ENCODE results near the gene UPF3A. TPM values are rescaled to one million over a fixed set of nuclear protein-coding genes. Genes with fewer than 3 reads are reported as not detected.

UPF3A gene
- total RNA-seq, 1 experiment from 2014 or later: 88.3 TPM

GRCh38 chr13:114286808-114287207 lies 5.4 kb downstream of the UPF3A start:
- intact Hi-C loops (cut with micrococcal nuclease; ENCODE audit: unreplicated experiment): no loop called here
- H3K27me3 Mint-ChIP-seq (ENCODE audit: insufficient read depth, unreplicated experiment): no peaks in the 10 kb centered on the region
- POLR2A ChIA-PET: no interaction called here
- CTCF ChIA-PET: no interaction called here
- Histone ChIP-seq H3K4me1 (no peaks in the 10 kb centered on the region), H3K4me3 (ENCODE audit: low read depth, low read length) (no peak overlapping the region), H3K36me3 (ENCODE audit: control insufficient read depth, insufficient read depth, low read length) (peaks cover 3% of the 10 kb centered on the region; the same call in 1 of the 2 replicates), H3K9me3 (no peaks in the 10 kb centered on the region), H3K27me3 (replicated peaks; ENCODE audit: control insufficient read depth, insufficient read depth, low read length) (no peaks in the 10 kb centered on the region)
- no peak for DNase-seq
- H3K9me3 Mint-ChIP-seq (ENCODE audit: unreplicated experiment): no peaks in the 10 kb centered on the region
- peaks cover 17% of the 10 kb centered on the region for H3K4me1 Mint-ChIP-seq (ENCODE audit: low read depth, unreplicated experiment)
- H3K27ac Mint-ChIP-seq (ENCODE audit: unreplicated experiment): peak overlapping the region; percentile 15
- H3K36me3 Mint-ChIP-seq (ENCODE audit: insufficient read depth, unreplicated experiment): peaks cover 82% of the 10 kb centered on the region
- no TSS peak for BruUV-seq (replicated peaks)
- TF ChIP-seq CTCF (IDR thresholded peaks at IDR 0.05; ENCODE audit: insufficient read depth in 1 of 2, low read depth in 1 of 2, low read length in 1 of 2, severe bottlenecking in 1 of 2, unreplicated experiment in 1 of 2): no peak
- no peak overlapping the region for H3K4me3 Mint-ChIP-seq (ENCODE audit: unreplicated experiment)

GRCh38 chr13:114288157-114288591 lies 6.8 kb downstream of the UPF3A start:
- Histone ChIP-seq H3K36me3 (ENCODE audit: control insufficient read depth, insufficient read depth, low read length) (peaks cover 3% of the 10 kb centered on the region; the same call in 1 of the 2 replicates), H3K9me3 (no peaks in the 10 kb centered on the region), H3K4me1 (no peaks in the 10 kb centered on the region), H3K27me3 (replicated peaks; ENCODE audit: control insufficient read depth, insufficient read depth, low read length) (no peaks in the 10 kb centered on the region), H3K4me3 (ENCODE audit: low read depth, low read length) (no peak overlapping the region)
- no TSS peak for BruUV-seq (replicated peaks)
- intact Hi-C loops (cut with micrococcal nuclease; ENCODE audit: unreplicated experiment): no loop called here
- CTCF ChIA-PET: no interaction called here
- no peak for TF ChIP-seq CTCF (IDR thresholded peaks at IDR 0.05; ENCODE audit: insufficient read depth in 1 of 2, low read depth in 1 of 2, low read length in 1 of 2, severe bottlenecking in 1 of 2, unreplicated experiment in 1 of 2)
- peak overlapping the region; percentile 73 for H3K27ac Mint-ChIP-seq (ENCODE audit: unreplicated experiment)
- no peaks in the 10 kb centered on the region for H3K9me3 Mint-ChIP-seq (ENCODE audit: unreplicated experiment)
- no peak overlapping the region for H3K4me3 Mint-ChIP-seq (ENCODE audit: unreplicated experiment)
- POLR2A ChIA-PET: no interaction called here
- no peaks in the 10 kb centered on the region for H3K27me3 Mint-ChIP-seq (ENCODE audit: insufficient read depth, unreplicated experiment)
- peaks cover 90% of the 10 kb centered on the region for H3K36me3 Mint-ChIP-seq (ENCODE audit: insufficient read depth, unreplicated experiment)
- peaks cover 17% of the 10 kb centered on the region for H3K4me1 Mint-ChIP-seq (ENCODE audit: low read depth, unreplicated experiment)
- no peak for DNase-seq

GRCh38 chr13:114296448-114296847 lies 15.0 kb downstream of the UPF3A start:
- Histone ChIP-seq H3K36me3 (ENCODE audit: control insufficient read depth, insufficient read depth, low read length) (no peaks in the 10 kb centered on the region; the same call in 1 of the 2 replicates), H3K27me3 (replicated peaks; ENCODE audit: control insufficient read depth, insufficient read depth, low read length) (no peaks in the 10 kb centered on the region), H3K4me3 (ENCODE audit: low read depth, low read length) (no peak overlapping the region), H3K4me1 (no peaks in the 10 kb centered on the region), H3K9me3 (no peaks in the 10 kb centered on the region)
- intact Hi-C loops (cut with micrococcal nuclease; ENCODE audit: unreplicated experiment): no loop called here
- ChIA-PET CTCF (no interaction called here), POLR2A (no interaction called here)
- BruUV-seq (replicated peaks): no TSS peak
- H3K9me3 Mint-ChIP-seq (ENCODE audit: unreplicated experiment): no peaks in the 10 kb centered on the region
- H3K36me3 Mint-ChIP-seq (ENCODE audit: insufficient read depth, unreplicated experiment): peaks cover 55% of the 10 kb centered on the region
- no peaks in the 10 kb centered on the region for H3K27me3 Mint-ChIP-seq (ENCODE audit: insufficient read depth, unreplicated experiment)
- TF ChIP-seq CTCF (IDR thresholded peaks at IDR 0.05; ENCODE audit: insufficient read depth in 1 of 2, low read depth in 1 of 2, low read length in 1 of 2, severe bottlenecking in 1 of 2, unreplicated experiment in 1 of 2): no peak
- H3K4me3 Mint-ChIP-seq (ENCODE audit: unreplicated experiment): no peak overlapping the region
- no peak for DNase-seq
- no peak overlapping the region for H3K27ac Mint-ChIP-seq (ENCODE audit: unreplicated experiment)
- no peaks in the 10 kb centered on the region for H3K4me1 Mint-ChIP-seq (ENCODE audit: low read depth, unreplicated experiment)
